ENCODE data around the gene JTB. TPM values are rescaled to one million over a fixed set of nuclear protein-coding genes. Genes with fewer than 3 reads are reported as not detected.
A peak's percentile ranks its signal among the peaks of the same experiment; 100 is the strongest.

JTB gene
- total and polyA plus RNA-seq, 5 donors from 2014 or later: 93.8 to 378 (median 336) TPM

DNA sequence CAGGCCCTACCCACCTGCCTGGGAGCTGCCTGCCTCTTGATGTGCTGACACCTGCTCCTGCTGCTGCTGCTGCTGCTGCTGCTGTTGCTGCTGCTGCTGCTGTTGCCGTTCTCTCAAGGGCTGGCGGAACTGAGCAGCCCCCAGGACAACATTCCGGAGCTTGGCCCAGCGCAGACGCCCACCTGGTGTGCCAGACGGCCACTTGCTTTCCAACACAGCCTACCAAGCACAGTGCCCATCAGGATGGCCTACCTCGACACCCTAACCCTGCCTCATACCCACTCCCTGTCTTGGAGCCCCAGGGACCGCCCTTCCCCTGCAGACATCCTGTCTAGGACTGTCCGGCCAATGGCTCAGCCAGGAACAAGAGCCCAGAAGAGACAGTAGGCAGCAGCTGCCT is 42.7 kb downstream of the JTB start:
- peak overlapping the region in 1 of 3 donors; percentile 78 for H3K27ac Mint-ChIP-seq
- no peaks in the 10 kb centered on the region for H3K9me3 Mint-ChIP-seq
- no peaks in the 10 kb centered on the region for H3K27me3 ChIP-seq (ENCODE audit: control insufficient read depth, insufficient read depth, low read length)
- no peaks in the 10 kb centered on the region for H3K9me3 ChIP-seq (ENCODE audit: control insufficient read depth in 2 of 2, low read length in 2 of 2)
- peak overlapping the region; percentile 5 for H3K27ac ChIP-seq (ENCODE audit: insufficient read depth, low read length, poor library complexity, severe bottlenecking)
- DNase-seq (no peak), ATAC-seq (ENCODE audit: low read depth in 2 of 2) (no peak)
- no peak overlapping the region for H3K4me3 Mint-ChIP-seq
- no peaks in the 10 kb centered on the region for H3K27me3 Mint-ChIP-seq
- H3K36me3 Mint-ChIP-seq: peaks cover 51% of the 10 kb centered on the region
- no peak overlapping the region for H3K4me3 ChIP-seq (ENCODE audit: low read depth, low read length)
- no peaks in the 10 kb centered on the region for H3K4me1 ChIP-seq (ENCODE audit: control insufficient read depth, insufficient read depth, low read length, poor library complexity, severe bottlenecking)
- peaks cover 87% of the 10 kb centered on the region for H3K36me3 ChIP-seq (ENCODE audit: control insufficient read depth, insufficient read depth, low read length)
- H3K4me1 Mint-ChIP-seq: peaks cover 0 to 7% (median 5%) of the 10 kb centered on the region in 4 donors

DNA sequence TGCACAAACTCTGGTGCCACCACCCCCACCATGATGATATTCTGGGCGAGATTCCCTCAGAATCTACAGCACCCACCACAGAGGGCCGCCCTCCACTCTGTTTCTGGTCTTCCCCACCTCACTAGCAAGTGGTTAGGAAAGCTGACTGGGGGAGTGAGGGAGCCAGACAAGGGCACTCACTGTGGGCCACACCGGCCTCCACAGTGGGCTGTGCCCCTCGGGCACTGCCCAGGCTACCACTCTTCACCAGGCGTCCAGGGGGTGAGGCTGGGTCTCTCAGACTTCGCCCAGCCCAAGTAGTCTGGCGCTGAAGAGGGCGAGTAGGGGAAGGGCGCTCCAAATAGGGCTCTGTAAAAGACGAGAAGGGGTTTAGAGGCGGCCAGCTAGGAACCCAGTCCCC is 43.5 kb downstream of the JTB start:
- Histone ChIP-seq H3K27ac (ENCODE audit: insufficient read depth, low read length, poor library complexity, severe bottlenecking) (no peak overlapping the region), H3K9me3 (ENCODE audit: control insufficient read depth in 2 of 2, low read length in 2 of 2) (no peaks in the 10 kb centered on the region), H3K4me1 (ENCODE audit: control insufficient read depth, insufficient read depth, low read length, poor library complexity, severe bottlenecking) (no peaks in the 10 kb centered on the region), H3K4me3 (ENCODE audit: low read depth, low read length) (no peak overlapping the region), H3K27me3 (ENCODE audit: control insufficient read depth, insufficient read depth, low read length) (no peaks in the 10 kb centered on the region), H3K36me3 (ENCODE audit: control insufficient read depth, insufficient read depth, low read length) (peaks cover 79% of the 10 kb centered on the region)
- peaks cover 0 to 6% (median 4%) of the 10 kb centered on the region in 4 donors for H3K4me1 Mint-ChIP-seq
- H3K36me3 Mint-ChIP-seq: peaks cover 43% of the 10 kb centered on the region
- H3K9me3 Mint-ChIP-seq: no peaks in the 10 kb centered on the region
- H3K27me3 Mint-ChIP-seq: no peaks in the 10 kb centered on the region
- H3K4me3 Mint-ChIP-seq: no peak overlapping the region
- no peak overlapping the region for H3K27ac Mint-ChIP-seq
- ATAC-seq (ENCODE audit: low read depth in 2 of 2) (no peak), DNase-seq (no peak)

DNA sequence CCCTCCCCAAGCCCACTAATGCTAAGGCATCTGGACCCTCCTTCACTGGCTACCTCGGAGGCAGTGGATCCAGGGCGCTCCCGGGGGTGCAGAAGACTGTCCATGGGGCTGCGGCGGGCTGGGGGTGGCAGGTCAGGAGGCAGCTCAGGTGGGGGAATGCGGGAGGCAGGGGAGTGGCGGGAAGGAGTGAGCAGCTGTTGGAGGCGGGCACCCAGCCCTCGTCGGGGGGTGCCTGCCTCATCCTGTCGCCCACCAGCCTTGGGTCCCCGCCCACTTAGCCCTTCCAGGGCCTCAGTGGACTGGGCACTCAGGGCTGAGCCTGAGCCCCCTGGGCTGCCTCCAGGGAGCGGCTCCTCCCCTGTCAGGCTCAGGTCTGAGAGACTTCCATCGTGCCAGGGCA is 44.0 kb downstream of the JTB start:
- H3K4me3 Mint-ChIP-seq: no peak overlapping the region
- peaks cover 39% of the 10 kb centered on the region for H3K36me3 Mint-ChIP-seq

DNA sequence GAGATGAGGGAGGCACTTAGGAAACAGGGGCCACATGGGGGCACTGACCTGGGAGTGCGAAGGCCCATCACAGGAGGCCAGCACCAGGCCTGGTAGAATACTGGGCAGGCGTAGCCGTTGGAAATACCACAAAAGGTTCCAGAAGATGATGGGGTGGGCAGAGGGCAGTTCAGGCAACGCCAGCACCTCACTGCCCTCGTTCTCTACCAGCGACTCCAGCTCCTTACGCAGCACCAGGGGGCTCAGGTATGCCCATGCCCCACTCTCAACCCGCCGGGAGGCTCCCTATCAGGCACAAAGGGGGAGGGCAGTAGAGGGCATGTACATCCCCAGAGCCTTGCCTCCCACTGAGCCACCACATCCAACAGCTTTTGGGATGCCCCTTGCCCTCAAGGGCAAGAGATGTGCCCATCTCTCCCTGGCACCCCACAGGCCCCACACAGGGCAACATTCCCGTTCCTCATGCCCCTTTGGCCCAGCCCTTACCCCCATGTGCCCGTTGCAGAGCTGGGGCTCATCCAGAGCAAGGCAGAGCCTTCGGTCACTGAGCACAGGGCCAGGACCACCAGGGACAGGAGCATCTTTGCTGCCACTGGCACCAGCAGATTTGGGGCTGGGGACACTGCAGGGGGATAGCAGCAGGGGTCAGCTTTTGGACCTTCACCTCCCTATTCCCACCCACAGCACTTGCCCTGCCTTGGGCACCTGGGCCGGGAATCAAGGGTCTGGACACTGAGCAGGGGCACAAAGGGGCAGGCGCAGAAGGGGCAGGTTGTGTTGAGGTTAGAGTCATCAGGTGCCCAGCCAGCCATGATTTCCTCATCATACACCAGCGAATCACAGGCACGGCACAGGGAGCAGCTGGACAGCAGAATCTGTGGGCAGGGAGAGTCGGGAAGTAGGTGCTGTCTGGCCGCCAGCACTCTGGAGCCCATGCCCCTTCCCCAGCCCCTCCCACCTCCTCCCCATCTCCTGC is 45.0 kb downstream of the JTB start:
- Histone ChIP-seq H3K27ac (ENCODE audit: insufficient read depth, low read length, poor library complexity, severe bottlenecking) (no peak overlapping the region), H3K4me3 (ENCODE audit: low read depth, low read length) (no peak overlapping the region), H3K9me3 (ENCODE audit: control insufficient read depth in 2 of 2, low read length in 2 of 2) (no peaks in the 10 kb centered on the region), H3K27me3 (ENCODE audit: control insufficient read depth, insufficient read depth, low read length) (no peaks in the 10 kb centered on the region), H3K4me1 (ENCODE audit: control insufficient read depth, insufficient read depth, low read length, poor library complexity, severe bottlenecking) (no peaks in the 10 kb centered on the region), H3K36me3 (ENCODE audit: control insufficient read depth, insufficient read depth, low read length) (peaks cover 70% of the 10 kb centered on the region)
- ATAC-seq (ENCODE audit: low read depth in 2 of 2) (no peak), DNase-seq (no peak)
- H3K4me1 Mint-ChIP-seq: peaks cover 0 to 10% (median 6%) of the 10 kb centered on the region in 4 donors
- H3K27me3 Mint-ChIP-seq: no peaks in the 10 kb centered on the region
- H3K9me3 Mint-ChIP-seq: no peaks in the 10 kb centered on the region
- no peak overlapping the region for H3K27ac Mint-ChIP-seq
- no peak overlapping the region for H3K4me3 Mint-ChIP-seq
- peaks cover 36% of the 10 kb centered on the region for H3K36me3 Mint-ChIP-seq

More for the DNA sequence above, 44.0 kb downstream of the JTB start:
- Mint-ChIP-seq H3K27me3 (no peaks in the 10 kb centered on the region), H3K4me1 (peaks cover 0 to 6% (median 4%) of the 10 kb centered on the region in 4 donors), H3K27ac (no peak overlapping the region), H3K9me3 (no peaks in the 10 kb centered on the region)
- no peaks in the 10 kb centered on the region for H3K4me1 ChIP-seq (ENCODE audit: control insufficient read depth, insufficient read depth, low read length, poor library complexity, severe bottlenecking)
- no peak overlapping the region for H3K27ac ChIP-seq (ENCODE audit: insufficient read depth, low read length, poor library complexity, severe bottlenecking)
- peaks cover 75% of the 10 kb centered on the region for H3K36me3 ChIP-seq (ENCODE audit: control insufficient read depth, insufficient read depth, low read length)
- no peak overlapping the region for H3K4me3 ChIP-seq (ENCODE audit: low read depth, low read length)
- no peaks in the 10 kb centered on the region for H3K27me3 ChIP-seq (ENCODE audit: control insufficient read depth, insufficient read depth, low read length)
- H3K9me3 ChIP-seq (ENCODE audit: control insufficient read depth in 2 of 2, low read length in 2 of 2): no peaks in the 10 kb centered on the region
- DNase-seq (no peak), ATAC-seq (ENCODE audit: low read depth in 2 of 2) (no peak)

DNA sequence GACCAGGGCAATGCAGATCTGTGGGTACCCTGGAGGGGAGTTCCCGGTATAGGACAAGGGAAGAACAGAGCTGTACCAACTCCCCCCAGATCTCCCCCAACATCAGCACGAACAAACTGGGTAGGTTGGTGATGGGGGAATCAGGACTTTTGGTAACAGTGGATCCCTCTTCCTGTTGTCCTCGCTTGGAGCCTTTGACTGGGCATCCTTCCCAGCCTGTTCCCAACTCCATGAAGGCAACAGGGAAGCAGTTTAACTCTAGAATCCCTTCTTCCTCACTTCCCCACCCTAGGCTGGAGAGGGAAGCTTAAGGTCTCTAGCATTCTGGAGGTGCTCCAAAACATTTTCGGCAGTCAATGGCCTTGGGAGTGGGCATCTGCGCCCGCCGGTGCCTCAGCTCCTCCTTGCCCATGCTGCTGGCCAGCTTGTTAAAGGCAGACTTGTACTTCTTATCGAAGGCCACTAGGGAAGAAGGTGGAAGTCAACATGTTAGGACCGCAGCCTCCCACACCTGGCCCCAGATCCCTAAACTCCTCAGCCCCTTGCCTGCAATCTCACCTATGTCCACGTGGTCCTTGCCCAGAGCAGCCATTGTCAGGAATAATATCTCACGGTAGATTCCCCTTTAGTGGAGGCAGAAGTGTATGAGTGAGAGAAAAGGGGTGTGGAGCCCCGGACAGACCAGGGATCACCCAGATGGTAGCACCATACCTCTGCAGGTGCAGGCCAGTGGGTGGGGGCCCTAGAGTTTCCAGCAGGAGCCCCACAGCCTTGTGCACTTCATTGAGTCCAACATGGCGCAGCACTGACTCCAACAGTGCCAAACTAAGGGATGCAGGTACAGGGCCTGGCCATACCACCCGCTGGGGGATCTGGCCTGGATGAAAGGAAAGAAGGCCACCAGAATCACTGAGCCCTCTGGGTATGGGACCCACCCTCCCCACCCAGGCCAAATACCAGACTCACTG is 47.2 kb downstream of the JTB start:
- no peaks in the 10 kb centered on the region for H3K4me1 ChIP-seq (ENCODE audit: control insufficient read depth, insufficient read depth, low read length, poor library complexity, severe bottlenecking)
- H3K27ac Mint-ChIP-seq: no peak overlapping the region

DNA sequence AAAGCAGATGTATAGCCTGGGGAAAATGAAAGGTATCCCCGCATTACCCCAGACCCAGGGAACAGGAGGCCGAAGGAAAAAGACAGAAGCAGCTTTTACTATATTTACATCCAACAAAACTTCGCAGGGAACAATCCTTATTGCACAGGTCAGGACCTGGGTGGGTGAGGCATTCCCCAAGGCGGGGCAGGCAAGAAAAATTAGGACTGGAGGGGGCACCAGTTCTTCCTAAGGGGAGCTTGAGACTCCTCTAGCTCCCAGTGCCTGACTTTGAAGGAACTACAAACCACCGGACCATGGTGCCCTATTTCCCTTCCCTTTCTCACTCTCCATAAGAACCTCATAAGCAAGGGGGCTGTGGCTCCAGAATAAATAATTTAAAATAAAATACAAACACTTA is 48.0 kb downstream of the JTB start:
- Histone ChIP-seq H3K27ac (ENCODE audit: insufficient read depth, low read length, poor library complexity, severe bottlenecking) (no peak overlapping the region), H3K9me3 (ENCODE audit: control insufficient read depth in 2 of 2, low read length in 2 of 2) (no peaks in the 10 kb centered on the region), H3K36me3 (ENCODE audit: control insufficient read depth, insufficient read depth, low read length) (peaks cover 39% of the 10 kb centered on the region), H3K27me3 (ENCODE audit: control insufficient read depth, insufficient read depth, low read length) (no peaks in the 10 kb centered on the region), H3K4me1 (ENCODE audit: control insufficient read depth, insufficient read depth, low read length, poor library complexity, severe bottlenecking) (no peaks in the 10 kb centered on the region), H3K4me3 (ENCODE audit: low read depth, low read length) (no peak overlapping the region)
- no peaks in the 10 kb centered on the region for H3K9me3 Mint-ChIP-seq
- H3K27me3 Mint-ChIP-seq: no peaks in the 10 kb centered on the region
- peaks cover 0 to 8% (median 4%) of the 10 kb centered on the region in 4 donors for H3K4me1 Mint-ChIP-seq
- no peak overlapping the region for H3K4me3 Mint-ChIP-seq
- no peak for ATAC-seq (ENCODE audit: low read depth in 2 of 2)
- no peak for DNase-seq
- peak overlapping the region in 1 of 3 donors; percentile 78 for H3K27ac Mint-ChIP-seq
- H3K36me3 Mint-ChIP-seq: peaks cover 9% of the 10 kb centered on the region

More for the DNA sequence above, 47.2 kb downstream of the JTB start:
- Histone ChIP-seq H3K27ac (ENCODE audit: insufficient read depth, low read length, poor library complexity, severe bottlenecking) (no peak overlapping the region), H3K4me3 (ENCODE audit: low read depth, low read length) (no peak overlapping the region), H3K9me3 (ENCODE audit: control insufficient read depth in 2 of 2, low read length in 2 of 2) (no peaks in the 10 kb centered on the region), H3K27me3 (ENCODE audit: control insufficient read depth, insufficient read depth, low read length) (no peaks in the 10 kb centered on the region), H3K36me3 (ENCODE audit: control insufficient read depth, insufficient read depth, low read length) (peaks cover 48% of the 10 kb centered on the region)
- DNase-seq (no peak), ATAC-seq (ENCODE audit: low read depth in 2 of 2) (no peak)
- Mint-ChIP-seq H3K4me1 (peaks cover 0 to 8% (median 4%) of the 10 kb centered on the region in 4 donors), H3K27me3 (no peaks in the 10 kb centered on the region), H3K36me3 (peaks cover 17% of the 10 kb centered on the region), H3K9me3 (no peaks in the 10 kb centered on the region), H3K4me3 (no peak overlapping the region)

DNA sequence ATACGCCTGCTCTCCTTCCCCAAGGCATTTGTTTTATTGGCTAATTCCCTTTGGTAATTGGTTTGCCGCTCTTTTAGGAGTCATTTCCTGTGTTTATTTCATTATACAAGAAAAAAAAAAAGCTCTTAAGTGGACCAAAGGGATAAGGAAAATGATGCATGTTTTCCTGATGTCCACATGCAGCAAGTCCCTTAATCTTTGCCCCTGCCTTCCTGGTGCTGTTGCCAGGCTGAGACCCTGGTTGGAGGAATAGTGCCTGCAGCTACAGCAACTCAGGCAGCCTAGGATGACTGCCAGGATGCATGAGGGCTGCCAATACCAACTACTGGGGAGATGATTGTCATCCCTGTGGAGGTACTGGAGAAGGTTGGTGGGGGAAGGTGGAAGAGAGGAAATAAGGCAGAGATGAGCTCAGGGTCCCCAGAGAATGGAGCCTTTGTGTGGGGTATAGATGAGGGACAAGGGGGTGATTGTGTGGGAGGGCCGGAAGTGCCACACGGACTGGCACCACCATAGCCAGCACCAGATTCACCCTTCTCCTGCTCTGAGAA is 48.6 kb downstream of the JTB start:
- no peak overlapping the region for H3K27ac ChIP-seq (ENCODE audit: insufficient read depth, low read length, poor library complexity, severe bottlenecking)
- peaks cover 4% of the 10 kb centered on the region for H3K4me1 ChIP-seq (ENCODE audit: control insufficient read depth, insufficient read depth, low read length, poor library complexity, severe bottlenecking)
- Mint-ChIP-seq H3K27ac (peak overlapping the region in 1 of 3 donors; percentile 78), H3K4me1 (peaks cover 3 to 10% (median 5%) of the 10 kb centered on the region in 4 donors), H3K27me3 (no peaks in the 10 kb centered on the region), H3K36me3 (peaks cover 4% of the 10 kb centered on the region), H3K9me3 (no peaks in the 10 kb centered on the region), H3K4me3 (no peak overlapping the region)
- no peak for ATAC-seq (ENCODE audit: low read depth in 2 of 2)
- no peak for DNase-seq
- H3K36me3 ChIP-seq (ENCODE audit: control insufficient read depth, insufficient read depth, low read length): peaks cover 34% of the 10 kb centered on the region
- no peaks in the 10 kb centered on the region for H3K9me3 ChIP-seq (ENCODE audit: control insufficient read depth in 2 of 2, low read length in 2 of 2)
- H3K4me3 ChIP-seq (ENCODE audit: low read depth, low read length): no peak overlapping the region
- no peaks in the 10 kb centered on the region for H3K27me3 ChIP-seq (ENCODE audit: control insufficient read depth, insufficient read depth, low read length)
